H1 (cell line): ENCODE measurements around the gene LCN6. TPM values are rescaled to one million over a fixed set of nuclear protein-coding genes. Genes with fewer than 3 reads are reported as not detected.
A peak's percentile ranks its signal among the peaks of the same experiment; 100 is the strongest.

ENCODE experiments used
- CTCF ChIA-PET: fragments of 300-600 bp; sonication (Branson Sonifier 250); formaldehyde crosslinking; loops from one replicate; lab custom pipeline; 2021; ENCODE audit not compliant: partially characterized antibody; lab: Charles Lee
- POLR2A ChIA-PET: fragments of 300-600 bp; sonication (Branson Sonifier 250); formaldehyde crosslinking; loops from one replicate; lab custom pipeline; 2021; ENCODE audit warnings: inconsistent platforms; ENCODE audit not compliant: partially characterized antibody; lab: Charles Lee
- DNase-seq, 2 experiments: peaks; one replicate each; pipeline versions ENCODE4 v3.0.0 to v3.0.0-alpha.2; 2010 to 2022; ENCODE audit warnings: low spot score in 2 of 2, low read depth in 1 of 2, mixed read lengths in 1 of 2
- FAIRE-seq: peaks from 2 replicates; lab custom pipeline; 2011; peaks lifted over from hg19 to GRCh38; lab: Jason Lieb, UNC
- H2AFZ ChIP-seq: 2 replicates; pipeline ENCODE4 v1.8.1; 2012; ENCODE audit warnings: low read length, inconsistent platforms
- H2AK5ac ChIP-seq: 2 replicates; pipeline ENCODE4 v1.6.1; 2013; ENCODE audit warnings: low read depth, low read length
- H2BK120ac ChIP-seq: replicated peaks from 2 replicates; pipeline ENCODE3; 2013; ENCODE audit warnings: low read depth, low read length, inconsistent platforms
- H2BK12ac ChIP-seq: 2 replicates; pipeline ENCODE4 v1.6.1; 2013; ENCODE audit warnings: low read depth, low read length
- H2BK15ac ChIP-seq: 2 replicates; pipeline ENCODE4 v1.6.1; 2013; ENCODE audit warnings: low read length
- H2BK20ac ChIP-seq: 2 replicates; pipeline ENCODE4 v1.6.1; 2013; ENCODE audit warnings: low read length
- H2BK5ac ChIP-seq: 2 replicates; pipeline ENCODE4 v1.6.1; 2013; ENCODE audit warnings: low read depth, low read length
- H3K14ac ChIP-seq: 2 replicates; pipeline ENCODE4 v1.6.1; 2013; ENCODE audit warnings: inconsistent platforms; ENCODE audit not compliant: insufficient read length
- H3K18ac ChIP-seq: 2 replicates; pipeline ENCODE4 v1.6.1; 2013; ENCODE audit warnings: low read length; ENCODE audit errors: extremely low read depth
- H3K23ac ChIP-seq: 2 replicates; pipeline ENCODE4 v1.6.1; 2013; ENCODE audit warnings: inconsistent platforms; ENCODE audit not compliant: insufficient read length
- H3K23me2 ChIP-seq: 2 replicates; pipeline ENCODE4 v1.6.1; 2013; ENCODE audit warnings: low read depth, low read length
- H3K27ac ChIP-seq: 2 replicates; pipeline ENCODE4 v1.6.1; 2011; ENCODE audit warnings: low read depth, low read length, inconsistent platforms
- H3K27me3 ChIP-seq, 4 experiments: replicated peaks in 1 of 4; 1 replicate in 1 of 4; 2 replicates in 3 of 4; pipeline versions ENCODE4 v1.6.1 to v1.8.1; 2011 to 2013; ENCODE audit warnings: low read length in 3 of 4, mild to moderate bottlenecking in 3 of 4, inconsistent platforms in 2 of 4, mixed read lengths in 2 of 4, moderate library complexity in 1 of 4; ENCODE audit not compliant: control insufficient read depth in 3 of 4, insufficient read depth in 3 of 4; ENCODE audit errors: extremely low read depth in 1 of 4
- H3K36me3 ChIP-seq, 4 experiments: 2 replicates each; pipeline versions ENCODE4 v1.6.1 to v1.8.1; 2011 to 2013; ENCODE audit warnings: mild to moderate bottlenecking in 4 of 4, low read length in 3 of 4, moderate library complexity in 2 of 4, control low read depth in 1 of 4, inconsistent platforms in 1 of 4; ENCODE audit not compliant: insufficient read depth in 4 of 4, control insufficient read depth in 2 of 4
- H3K4ac ChIP-seq: replicated peaks from 2 replicates; pipeline ENCODE3; 2013; ENCODE audit warnings: low read length, low read depth, mixed read lengths, inconsistent platforms; ENCODE audit not compliant: insufficient read length
- H3K4me1 ChIP-seq, 4 experiments: replicated peaks in 1 of 4; 1 replicate in 1 of 4; 2 replicates in 3 of 4; pipeline versions ENCODE4 v1.6.1 to v1.8.1; 2011 to 2013; ENCODE audit warnings: low read length in 3 of 4, inconsistent platforms in 2 of 4, mixed read lengths in 1 of 4; ENCODE audit not compliant: insufficient read depth in 4 of 4, control insufficient read depth in 3 of 4
- H3K4me2 ChIP-seq, 2 experiments: 2 replicates each; pipeline versions ENCODE4 v1.6.1 to v1.8.1; 2011 to 2013; ENCODE audit warnings: low read depth in 2 of 2, low read length in 2 of 2, control low read depth in 1 of 2, inconsistent platforms in 1 of 2, mild to moderate bottlenecking in 1 of 2; ENCODE audit not compliant: insufficient read depth in 1 of 2
- H3K4me3 ChIP-seq, 4 experiments: fragments of 200-600, 300-600 bp in 1 of 4; sonication (generic), shearing (Covaris generic), sonication (Bioruptor Twin) in 1 of 4; 2 replicates each; pipeline versions ENCODE4 v1.5.1 to v1.8.1; 2011 to 2016; ENCODE audit warnings: low read length in 4 of 4, low read depth in 3 of 4, control low read depth in 2 of 4, inconsistent platforms in 2 of 4, mild to moderate bottlenecking in 2 of 4, mixed read lengths in 1 of 4, moderate library complexity in 1 of 4; ENCODE audit not compliant: insufficient read depth in 2 of 4; ENCODE audit errors: extremely low read depth in 1 of 4
- H3K56ac ChIP-seq: replicated peaks from 2 replicates; pipeline ENCODE3; 2013; ENCODE audit warnings: low read depth, mild to moderate bottlenecking, mixed read lengths, low read length, inconsistent platforms; ENCODE audit not compliant: insufficient read length
- H3K79me1 ChIP-seq: 2 replicates; pipeline ENCODE4 v1.6.1; 2013; ENCODE audit warnings: low read depth, low read length, control low read depth
- H3K79me2 ChIP-seq, 2 experiments: 2 replicates each; pipeline versions ENCODE4 v1.6.1 to v1.8.1; 2012 to 2013; ENCODE audit warnings: low read length in 2 of 2, mild to moderate bottlenecking in 2 of 2, inconsistent platforms in 1 of 2; ENCODE audit not compliant: insufficient read depth in 2 of 2, control insufficient read depth in 1 of 2
- H3K9ac ChIP-seq, 4 experiments: replicated peaks in 1 of 4; 1 replicate in 1 of 4; 2 replicates in 3 of 4; pipeline versions ENCODE4 v1.6.1 to v1.8.1; 2011 to 2013; ENCODE audit warnings: low read depth in 3 of 4, low read length in 3 of 4, control low read depth in 2 of 4, mild to moderate bottlenecking in 2 of 4, moderate library complexity in 2 of 4, inconsistent platforms in 1 of 4; ENCODE audit errors: extremely low read depth in 1 of 4
- H3K9me3 ChIP-seq, 2 experiments: 2 replicates each; pipeline versions ENCODE4 v1.6.1 to v1.8.1; 2012 to 2013; ENCODE audit warnings: mild to moderate bottlenecking in 2 of 2, moderate library complexity in 2 of 2, control low read depth in 1 of 2, inconsistent platforms in 1 of 2, low read depth in 1 of 2, low read length in 1 of 2, mixed read lengths in 1 of 2; ENCODE audit not compliant: insufficient read depth in 2 of 2
- H4K20me1 ChIP-seq, 2 experiments: replicated peaks in 1 of 2; 2 replicates each; pipeline versions ENCODE3 to v1.8.1; 2011 to 2013; ENCODE audit warnings: inconsistent platforms in 2 of 2, low read length in 2 of 2, mild to moderate bottlenecking in 1 of 2; ENCODE audit not compliant: insufficient read depth in 2 of 2, control insufficient read depth in 1 of 2
- H4K5ac ChIP-seq: 2 replicates; pipeline ENCODE4 v1.6.1; 2013; ENCODE audit warnings: low read length, low read depth, mixed read lengths, inconsistent platforms; ENCODE audit not compliant: insufficient read length
- H4K8ac ChIP-seq: 2 replicates; pipeline ENCODE4 v1.8.0; 2013; ENCODE audit warnings: mild to moderate bottlenecking, moderate library complexity, low read length, inconsistent platforms; ENCODE audit not compliant: insufficient read depth; ENCODE audit errors: extremely low read depth
- H4K91ac ChIP-seq: replicated peaks from 2 replicates; pipeline ENCODE3; 2013; ENCODE audit warnings: low read length, mixed read lengths, inconsistent platforms; ENCODE audit not compliant: insufficient read length
- EZH2 ChIP-seq: fragments of 200-600 bp; sonication (generic); IDR thresholded peaks from 2 replicates; pipeline ENCODE4 v1.7.1; 2012; ENCODE audit warnings: low read depth, mild to moderate bottlenecking, moderate library complexity, low read length, inconsistent platforms; ENCODE audit not compliant: severe bottlenecking
- KDM5A ChIP-seq: fragments of 200-600 bp; IDR thresholded peaks from 2 replicates; pipeline ENCODE4 v1.7.1; 2012; ENCODE audit warnings: mild to moderate bottlenecking, low read length, inconsistent platforms, mixed read lengths
- SP2 ChIP-seq: IDR thresholded peaks from 2 replicates; pipeline ENCODE4 v1.6.1; 2012; ENCODE audit warnings: mild to moderate bottlenecking, low read length, inconsistent platforms
- WGBS, 2 experiments: shearing (Covaris generic) in 1 of 2; methylation state at CpG; one replicate each; pipeline versions ENCODE4 v1.1.6 to v1.1.7; 2013 to 2015; ENCODE audit warnings: low lambda C conversion rate in 2 of 2, mixed read lengths in 2 of 2, inconsistent platforms in 1 of 2, low coverage in 1 of 2, missing lambda C conversion rate in 1 of 2; ENCODE audit not compliant: insufficient replicate concordance in 2 of 2, insufficient coverage in 1 of 2, insufficient read length in 1 of 2; ENCODE audit errors: extremely low coverage in 1 of 2, missing lambda C conversion rate in 1 of 2; 5-methylcytosine and 5-hydroxymethylcytosine counted together
- polyA plus RNA-seq, 7 experiments: library from polyadenylated mRNA; depleted of rRNA in 3 of 7; stranded (reverse) in 5 of 7; unstranded in 2 of 7; fragments of >200 nt in 5 of 7; fragments of 200-250 nt in 2 of 7; gene quantifications; 1 replicate in 5 of 7; 2 replicates in 1 of 7; 4 replicates in 1 of 7; pipeline versions ENCODE4 v1.2.1 to v1.2.3, GENCODE V29; 2011 to 2013; ENCODE audit warnings: missing spikeins in 2 of 7, mixed read lengths in 2 of 7
- total RNA-seq: library from RNA; stranded (reverse); fragmentation: NEBNext Ultra II Directional; extraction: Animal tissue kit (Norgen Biotek cat#: 25700); gene quantifications from 2 replicates; pipeline ENCODE4 v1.2.1, GENCODE V29; 2021

The LCN6 gene
- total and polyA plus RNA-seq, 2 of the 8 experiments (the other 6 are each of a cell fraction or from before 2014, with no cell fraction given), result not detected

GRCh38 chr9:136739509-136739908, 8.8 kb downstream of the LCN6 start:
- H2BK20ac ChIP-seq, result no peak overlapping the region
- H4K20me1 ChIP-seq, result no peaks in the 10 kb centered on the region
- no peaks in the 10 kb centered on the region for H3K36me3 ChIP-seq
- DNase-seq (no peak), FAIRE-seq (no peak)
- peaks cover 0 to 4% (median 0%) of the 10 kb centered on the region in 4 experiments; a peak in 3 of 7 replicates for H3K27me3 ChIP-seq
- H2BK5ac ChIP-seq, result no peak overlapping the region
- H3K4me2 ChIP-seq, result no peak overlapping the region
- ChIA-PET CTCF (interaction anchor here (0.6 to 1.6 kb wide), 3 partner anchors 11 to 394 kb away, joined by 3 to 5 read pairs (median 3); no protein-coding TSS in a partner anchor), POLR2A (interaction anchor here (1.3 to 11.7 kb wide), 2 partner anchors 10 to 16 kb away, joined by 3 to 137 read pairs; no protein-coding TSS in a partner anchor)
- H3K56ac ChIP-seq, result no peak overlapping the region
- TF ChIP-seq EZH2, result no peak
- no peak for TF ChIP-seq SP2
- no peak for TF ChIP-seq KDM5A
- H3K14ac ChIP-seq, result no peak overlapping the region
- 0 out of 2 replicates have a peak overlapping the region, but pooled peaks have one; percentile 14 for H2BK12ac ChIP-seq
- no peak overlapping the region for H4K91ac ChIP-seq
- H4K5ac ChIP-seq, result no peak overlapping the region
- H3K27ac ChIP-seq, result no peak overlapping the region
- H2BK120ac ChIP-seq, result no peak overlapping the region
- no peaks in the 10 kb centered on the region for H3K79me1 ChIP-seq
- 0 out of 2 replicates have a peak overlapping the region, but pooled peaks have one; percentile 46 for H2BK15ac ChIP-seq
- no peak overlapping the region for H3K4ac ChIP-seq
- no peak overlapping the region for H3K18ac ChIP-seq
- H3K4me1 ChIP-seq, result peaks cover 0 to 20% (median 8%) of the 10 kb centered on the region in 4 experiments; a peak in 6 of 7 replicates
- WGBS, 2 experiments, result 94% methylated on average over 22 of the region's 23 CpGs; no CpG with 5 or more reads in 1 of the 2 experiments
- H3K23me2 ChIP-seq, result no peaks in the 10 kb centered on the region; the same call in 1 of the 2 replicates
- H2AFZ ChIP-seq, result no peak overlapping the region
- H3K4me3 ChIP-seq, result no peak overlapping the region
- H3K23ac ChIP-seq, result no peak overlapping the region
- no peak overlapping the region for H2AK5ac ChIP-seq
- no peak overlapping the region for H3K9ac ChIP-seq
- no peak overlapping the region for H4K8ac ChIP-seq
- H3K9me3 ChIP-seq, result no peaks in the 10 kb centered on the region; a peak in 1 of 4 replicates
- no peaks in the 10 kb centered on the region for H3K79me2 ChIP-seq
